ENCODE measurements around the gene MIOS.

Gene MIOS

DNA sequence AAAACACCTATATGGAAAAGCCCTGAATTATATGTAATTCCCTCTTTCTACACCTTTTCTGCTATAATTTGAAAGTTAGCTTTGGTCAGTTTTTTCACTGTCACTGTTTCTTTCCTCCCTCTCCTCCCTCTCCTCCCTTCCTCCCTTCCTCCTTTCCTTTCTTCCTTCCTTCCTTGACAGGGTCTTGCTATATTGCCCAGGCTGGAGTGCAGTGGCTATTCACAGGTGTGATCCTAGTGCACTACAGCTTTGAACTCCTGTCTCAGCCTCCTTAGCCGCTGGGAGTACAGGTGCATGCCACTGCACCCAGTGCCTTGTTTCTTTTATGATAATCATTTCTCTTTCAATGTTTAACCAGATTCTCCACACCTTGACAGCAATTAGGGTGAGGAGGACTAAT lies 51.7 kb downstream of the MIOS start:
- H3K36me3 ChIP-seq (replicated peaks; ENCODE audit: insufficient read depth, low read length) = no peaks in the 10 kb centered on the region
- H3K4me1 ChIP-seq (ENCODE audit: low read length) = no peaks in the 10 kb centered on the region
- H3K27ac ChIP-seq (ENCODE audit: low read length) = no peak overlapping the region
- no peak overlapping the region for H3K9ac ChIP-seq (ENCODE audit: low read length)
- no peaks in the 10 kb centered on the region for H3K27me3 ChIP-seq (replicated peaks; ENCODE audit: insufficient read depth, low read length)
- TF ChIP-seq EZH2 (optimal IDR thresholded peaks at IDR 0.05; ENCODE audit: low read depth, low read length) (no peak), CTCF (IDR thresholded peaks at IDR 0.05; ENCODE audit: low read length) (no peak), EZH2phosphoT487 (IDR thresholded peaks at IDR 0.05; ENCODE audit: low read length) (no peak)
- no peak overlapping the region for H3K4me3 ChIP-seq (ENCODE audit: low read length)
- H3K4me2 ChIP-seq (ENCODE audit: low read depth, low read length) = no peak overlapping the region
- no peaks in the 10 kb centered on the region for H3K9me3 ChIP-seq (replicated peaks; ENCODE audit: insufficient read depth, low read length)
- H3K79me2 ChIP-seq (ENCODE audit: low read length) = no peaks in the 10 kb centered on the region
- no peak for DNase-seq
- no peaks in the 10 kb centered on the region for H3K9me2 ChIP-seq (replicated peaks; ENCODE audit: insufficient read depth, low read length)
- no peaks in the 10 kb centered on the region for H3F3A ChIP-seq (ENCODE audit: insufficient read depth, low read length)
- no peak overlapping the region for H2AFZ ChIP-seq (ENCODE audit: low read length)
- no peaks in the 10 kb centered on the region for H4K20me1 ChIP-seq (ENCODE audit: insufficient read depth, low read length)

DNA sequence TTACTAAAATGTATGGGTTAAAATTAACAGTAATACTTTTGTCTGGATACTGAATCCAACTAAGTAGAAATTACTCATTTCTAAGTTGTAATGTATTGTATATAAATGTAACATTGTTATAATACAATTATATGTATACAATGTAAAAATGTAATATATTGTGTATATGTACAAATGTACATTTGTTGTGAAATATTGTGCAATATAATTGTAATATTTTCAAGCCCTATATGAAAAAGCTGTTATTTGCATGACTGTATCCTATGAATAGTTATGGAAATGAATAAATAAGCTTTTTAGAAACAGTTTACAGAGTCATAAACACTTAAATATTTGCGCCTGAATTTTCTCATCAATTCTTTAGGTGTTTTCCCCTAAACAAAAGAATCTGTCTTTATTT lies 53.6 kb downstream of the MIOS start:
- Histone ChIP-seq H3K9me2 (replicated peaks; ENCODE audit: insufficient read depth, low read length) (no peaks in the 10 kb centered on the region), H3K27ac (ENCODE audit: low read length) (no peak overlapping the region), H3K4me2 (ENCODE audit: low read depth, low read length) (no peak overlapping the region), H3K9me3 (replicated peaks; ENCODE audit: insufficient read depth, low read length) (no peaks in the 10 kb centered on the region), H3K9ac (ENCODE audit: low read length) (no peak overlapping the region), H3K4me3 (ENCODE audit: low read length) (no peak overlapping the region), H4K20me1 (ENCODE audit: insufficient read depth, low read length) (no peaks in the 10 kb centered on the region), H3K36me3 (replicated peaks; ENCODE audit: insufficient read depth, low read length) (no peaks in the 10 kb centered on the region), H3K79me2 (ENCODE audit: low read length) (no peaks in the 10 kb centered on the region), H3K27me3 (replicated peaks; ENCODE audit: insufficient read depth, low read length) (no peaks in the 10 kb centered on the region), H3F3A (ENCODE audit: insufficient read depth, low read length) (no peaks in the 10 kb centered on the region), H3K4me1 (ENCODE audit: low read length) (no peaks in the 10 kb centered on the region), H2AFZ (ENCODE audit: low read length) (no peak overlapping the region)
- no peak for DNase-seq
- TF ChIP-seq EZH2 (optimal IDR thresholded peaks at IDR 0.05; ENCODE audit: low read depth, low read length) (no peak), EZH2phosphoT487 (IDR thresholded peaks at IDR 0.05; ENCODE audit: low read length) (no peak), CTCF (IDR thresholded peaks at IDR 0.05; ENCODE audit: low read length) (no peak)

GRCh38 chr7:7620644-7621210 lies 54.0 kb downstream of the MIOS start:
- Histone ChIP-seq H3K9me2 (replicated peaks; ENCODE audit: insufficient read depth, low read length) (no peaks in the 10 kb centered on the region), H3K27ac (ENCODE audit: low read length) (no peak overlapping the region), H3K9ac (ENCODE audit: low read length) (no peak overlapping the region), H3K9me3 (replicated peaks; ENCODE audit: insufficient read depth, low read length) (no peaks in the 10 kb centered on the region), H3K27me3 (replicated peaks; ENCODE audit: insufficient read depth, low read length) (no peaks in the 10 kb centered on the region), H4K20me1 (ENCODE audit: insufficient read depth, low read length) (no peaks in the 10 kb centered on the region), H3K36me3 (replicated peaks; ENCODE audit: insufficient read depth, low read length) (no peaks in the 10 kb centered on the region), H2AFZ (ENCODE audit: low read length) (no peak overlapping the region), H3F3A (ENCODE audit: insufficient read depth, low read length) (no peaks in the 10 kb centered on the region), H3K4me3 (ENCODE audit: low read length) (no peak overlapping the region), H3K79me2 (ENCODE audit: low read length) (no peaks in the 10 kb centered on the region), H3K4me2 (ENCODE audit: low read depth, low read length) (no peak overlapping the region), H3K4me1 (ENCODE audit: low read length) (no peaks in the 10 kb centered on the region)
- no peak for DNase-seq
- TF ChIP-seq EZH2phosphoT487 (IDR thresholded peaks at IDR 0.05; ENCODE audit: low read length) = no peak
- TF ChIP-seq EZH2 (optimal IDR thresholded peaks at IDR 0.05; ENCODE audit: low read depth, low read length) = no peak
- no peak for TF ChIP-seq CTCF (IDR thresholded peaks at IDR 0.05; ENCODE audit: low read length)

Data from MM.1S (cell line).